GM12801 (cell line): ENCODE results near the gene PCCB.

Source experiments
- TF ChIP-seq, protein P1 (sequence below): IDR thresholded peaks from one replicate; pipeline ENCODE4 v1.5.1; 2011; ENCODE audit warnings: control low read depth; ENCODE audit not compliant: insufficient read length; ENCODE audit errors: extremely low read depth

PCCB gene

DNA sequence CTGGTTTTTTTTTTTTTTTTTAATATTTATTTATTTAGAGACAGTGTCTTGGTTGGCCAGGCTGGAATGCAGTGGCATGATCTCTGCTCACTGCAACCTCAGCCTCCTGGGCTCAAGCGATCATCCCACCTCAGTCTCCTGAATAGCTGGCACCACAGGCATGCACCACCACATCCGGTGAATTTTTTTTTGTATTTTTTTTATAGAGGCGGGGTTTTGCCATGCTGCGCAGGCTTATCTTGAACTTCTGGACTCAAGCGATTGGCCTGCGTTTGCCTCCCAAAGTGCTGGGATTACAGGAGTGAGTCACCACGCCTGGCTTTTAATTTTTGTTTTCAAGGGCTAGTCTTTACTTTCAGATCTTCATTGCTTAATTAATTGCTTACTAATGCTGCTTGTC, 13.1 kb downstream of the PCCB start:
- TF ChIP-seq, protein P1, sequence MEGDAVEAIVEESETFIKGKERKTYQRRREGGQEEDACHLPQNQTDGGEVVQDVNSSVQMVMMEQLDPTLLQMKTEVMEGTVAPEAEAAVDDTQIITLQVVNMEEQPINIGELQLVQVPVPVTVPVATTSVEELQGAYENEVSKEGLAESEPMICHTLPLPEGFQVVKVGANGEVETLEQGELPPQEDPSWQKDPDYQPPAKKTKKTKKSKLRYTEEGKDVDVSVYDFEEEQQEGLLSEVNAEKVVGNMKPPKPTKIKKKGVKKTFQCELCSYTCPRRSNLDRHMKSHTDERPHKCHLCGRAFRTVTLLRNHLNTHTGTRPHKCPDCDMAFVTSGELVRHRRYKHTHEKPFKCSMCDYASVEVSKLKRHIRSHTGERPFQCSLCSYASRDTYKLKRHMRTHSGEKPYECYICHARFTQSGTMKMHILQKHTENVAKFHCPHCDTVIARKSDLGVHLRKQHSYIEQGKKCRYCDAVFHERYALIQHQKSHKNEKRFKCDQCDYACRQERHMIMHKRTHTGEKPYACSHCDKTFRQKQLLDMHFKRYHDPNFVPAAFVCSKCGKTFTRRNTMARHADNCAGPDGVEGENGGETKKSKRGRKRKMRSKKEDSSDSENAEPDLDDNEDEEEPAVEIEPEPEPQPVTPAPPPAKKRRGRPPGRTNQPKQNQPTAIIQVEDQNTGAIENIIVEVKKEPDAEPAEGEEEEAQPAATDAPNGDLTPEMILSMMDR = no peak

DNA sequence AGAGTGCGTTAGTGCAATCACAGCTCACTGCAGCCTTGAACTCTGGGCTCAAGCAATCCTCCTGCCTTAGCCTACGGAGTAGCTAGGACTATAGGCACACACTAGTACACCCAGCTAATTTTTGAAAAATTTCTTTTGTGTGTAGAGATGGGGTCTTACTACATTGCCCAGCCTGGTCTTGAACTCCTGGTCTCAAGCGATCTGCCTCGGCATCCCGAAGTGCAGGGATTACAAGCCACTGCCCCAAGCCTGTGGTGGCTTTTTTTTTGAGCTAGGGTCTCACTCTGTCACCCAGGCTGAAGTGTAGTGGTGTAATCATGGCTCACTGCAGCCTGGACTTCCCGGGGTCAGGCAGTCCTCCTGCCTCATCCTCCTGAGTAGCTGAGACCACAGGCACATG, 17.1 kb downstream of the PCCB start:
- TF ChIP-seq, protein P1 = no peak

DNA sequence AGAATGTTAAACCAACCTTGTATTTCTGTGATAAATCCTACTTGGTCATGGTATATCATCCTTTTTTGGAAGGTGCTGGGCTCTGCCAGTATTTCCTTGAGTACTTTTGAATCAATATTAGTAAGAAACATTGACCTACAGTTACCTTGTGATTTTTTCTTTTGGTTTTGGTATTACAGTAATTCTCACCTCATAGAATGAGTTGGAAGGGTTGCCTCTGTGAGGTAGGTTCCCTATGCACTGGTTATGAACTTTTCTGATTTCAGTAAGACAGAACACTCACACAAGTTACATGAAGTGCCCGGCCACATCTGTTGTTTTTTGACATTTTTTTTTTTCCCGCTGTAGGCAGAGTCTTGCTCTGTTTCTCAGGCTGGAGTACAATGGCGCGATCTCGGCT, 20.0 kb downstream of the PCCB start:
- TF ChIP-seq, protein P1 = no peak

DNA sequence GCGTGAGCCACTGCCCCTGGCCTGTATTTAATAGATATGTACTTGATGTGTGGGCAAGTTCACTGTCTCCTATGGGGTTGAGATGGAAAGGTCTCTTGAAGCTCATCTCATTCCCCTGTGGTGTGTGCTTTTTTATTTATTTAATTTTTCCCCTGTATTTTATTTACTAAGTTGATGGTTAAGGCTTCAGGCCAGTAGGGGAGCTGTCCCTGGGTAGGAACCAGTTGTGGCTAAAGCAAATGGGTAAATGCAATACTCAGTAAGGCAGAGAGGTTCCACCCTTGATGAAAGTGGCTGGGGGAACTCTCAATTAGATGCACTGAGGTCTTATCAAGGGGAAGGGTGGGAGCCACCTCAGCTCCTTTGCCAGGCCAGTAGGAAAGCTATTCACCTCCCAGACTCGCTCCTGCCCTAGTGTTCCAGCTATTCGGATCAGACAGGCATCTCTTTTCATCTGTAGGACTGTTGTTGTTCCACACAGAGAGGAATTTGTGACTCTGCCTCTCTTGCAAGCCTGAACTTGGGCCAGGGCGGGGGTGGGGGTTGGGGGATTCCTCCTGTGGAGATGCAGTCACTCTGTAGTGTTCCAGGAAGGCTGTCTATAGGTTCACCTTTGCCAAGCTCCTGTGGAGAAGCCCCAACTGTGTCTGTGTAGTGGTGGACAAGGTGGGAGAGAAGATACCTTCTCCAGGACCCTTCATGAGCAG, 26.1 kb downstream of the PCCB start:
- TF ChIP-seq, protein P1 = no peak

DNA sequence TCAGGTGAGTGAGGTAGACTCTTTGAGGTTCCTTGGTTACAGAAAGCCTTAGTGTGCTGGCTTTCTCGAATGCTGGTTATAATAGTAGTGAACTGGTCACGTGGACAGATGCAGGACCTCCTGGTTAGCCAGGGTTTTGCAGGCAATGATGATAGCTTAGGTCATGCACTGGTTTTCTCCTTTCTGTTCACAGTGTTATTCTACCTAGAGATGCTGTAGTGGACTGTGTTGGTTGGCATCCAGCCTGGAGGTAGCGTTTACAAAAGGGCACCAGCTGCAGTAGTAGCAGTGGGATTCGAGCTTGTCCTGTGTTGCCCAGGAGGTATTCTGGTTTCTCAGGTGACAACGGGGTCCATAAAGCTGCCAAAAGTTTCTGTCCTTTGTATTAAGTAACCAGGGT, 27.0 kb downstream of the PCCB start:
- TF ChIP-seq, protein P1 = no peak

DNA sequence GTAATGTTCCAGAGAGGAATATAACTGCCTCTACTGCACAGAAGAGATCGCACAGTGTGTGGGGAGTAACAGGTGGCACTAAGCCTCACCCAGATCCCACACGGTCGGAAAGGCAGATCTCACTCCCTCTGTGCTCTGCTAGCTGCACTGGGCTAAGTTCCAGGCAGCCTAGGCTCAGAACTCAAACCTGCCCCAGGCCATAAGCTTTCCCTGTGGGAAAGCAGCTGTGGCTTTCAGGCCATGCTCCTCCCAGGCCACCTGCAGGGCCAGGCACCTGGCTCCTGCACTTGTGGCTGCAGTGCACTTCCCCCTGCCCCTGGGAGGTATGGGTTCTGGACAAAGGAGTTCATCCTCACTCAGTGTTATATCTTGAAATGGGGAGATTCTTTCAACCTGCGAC, 27.5 kb downstream of the PCCB start:
- TF ChIP-seq, protein P1 = no peak

DNA sequence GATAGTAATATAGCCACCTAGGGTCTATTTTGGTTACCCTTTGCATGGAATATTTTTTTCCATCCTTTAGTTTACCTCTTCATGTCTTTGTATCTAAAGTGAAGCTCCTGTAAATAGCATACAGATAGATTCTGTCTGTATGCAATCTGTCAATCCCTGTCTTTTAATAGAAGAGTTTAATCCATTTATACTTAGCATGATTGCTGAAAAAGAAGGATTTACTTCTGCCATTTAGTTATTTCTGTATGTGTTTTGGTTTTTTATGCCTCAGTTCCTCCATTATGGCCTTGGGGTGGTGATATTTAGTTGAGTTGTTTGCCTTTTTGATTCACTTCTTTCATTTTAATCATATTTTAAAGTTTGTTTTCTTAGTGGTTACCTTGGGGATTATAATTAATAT, 29.0 kb downstream of the PCCB start:
- TF ChIP-seq, protein P1 = no peak
